Activated CD4-positive, alpha-beta memory T cell treated with anti-CD3 and anti-CD28 coated beads for 36 hours (primary cell): ENCODE results near the gene TOM1L2. TPM values are rescaled to one million over a fixed set of nuclear protein-coding genes. Genes with fewer than 3 reads are reported as not detected.
"Not testable (repeated sequence)": the region's sequence is repeated elsewhere in the genome, so short reads cannot be mapped to it uniquely, and the experiment has no call there.

Source experiments
- CTCF ChIA-PET: fragments of 350-600 bp; sonication (Branson Sonifier 250); formaldehyde crosslinking; loops from one replicate; lab custom pipeline; 2021; ENCODE audit warnings: antibody characterized with exemption, inconsistent platforms; lab: Charles Lee
- POLR2A ChIA-PET: fragments of 350-600 bp; sonication (Branson Sonifier 250); formaldehyde crosslinking; loops from one replicate; lab custom pipeline; 2021; ENCODE audit warnings: antibody characterized with exemption; lab: Charles Lee
- DNase-seq: peaks from one replicate; pipeline ENCODE4 v3.0.0-alpha.2; 2020
- H3K27ac Mint-ChIP-seq: one replicate; pipeline ENCODE4 v1.8.0; 2021; ENCODE audit warnings: mixed read lengths
- H3K27me3 Mint-ChIP-seq: one replicate; pipeline ENCODE4 v1.8.0; 2021; ENCODE audit warnings: mixed read lengths
- H3K36me3 Mint-ChIP-seq: one replicate; pipeline ENCODE4 v1.8.0; 2021; ENCODE audit warnings: mixed read lengths
- H3K4me1 Mint-ChIP-seq: one replicate; pipeline ENCODE4 v1.8.0; 2021; ENCODE audit warnings: low read depth, mixed read lengths
- H3K4me3 Mint-ChIP-seq: one replicate; pipeline ENCODE4 v1.8.0; 2021; ENCODE audit warnings: mild to moderate bottlenecking, mixed read lengths
- H3K9me3 Mint-ChIP-seq: one replicate; pipeline ENCODE4 v1.8.0; 2021; ENCODE audit warnings: mixed read lengths
- intact Hi-C: fragments of 100-400 bp; cut with micrococcal nuclease; formaldehyde crosslinking; loops from one replicate; pipeline ENCODE4 v1.15.1; 2023
- total RNA-seq, 2 experiments: library from RNA; stranded (reverse); gene quantifications; one replicate each; pipeline ENCODE4 v1.2.3, GENCODE V29; 2021

TOM1L2 gene
- total RNA-seq, 2 experiments from 2014 or later, result 11.1 to 12.7 TPM

GRCh38 chr17:17939941-17940340 lies 32.3 kb downstream of the TOM1L2 start:
- H3K27ac Mint-ChIP-seq, H3K4me3 Mint-ChIP-seq, H3K9me3 Mint-ChIP-seq, H3K27me3 Mint-ChIP-seq, DNase-seq, H3K36me3 Mint-ChIP-seq, intact Hi-C loops: not testable (repeated sequence)
- peaks cover 23% of the 10 kb centered on the region for H3K4me1 Mint-ChIP-seq
- ChIA-PET POLR2A (interaction anchor here (0.6 kb wide), 1 partner anchor 16 kb away, joined by 3 read pairs; no protein-coding TSS in a partner anchor), CTCF (interaction anchor here (1.3 kb wide), 1 partner anchor 326 kb away, joined by 3 read pairs; no protein-coding TSS in a partner anchor)

- DNase-seq, result no peak
- POLR2A ChIA-PET, result no interaction called here
- H3K36me3 Mint-ChIP-seq, result no peaks in the 10 kb centered on the region
- CTCF ChIA-PET, result no interaction called here
- H3K9me3 Mint-ChIP-seq, result no peaks in the 10 kb centered on the region
- H3K27ac Mint-ChIP-seq, result no peak overlapping the region
- no peaks in the 10 kb centered on the region for H3K27me3 Mint-ChIP-seq
- intact Hi-C loops, result no loop called here
- H3K4me3 Mint-ChIP-seq, result no peak overlapping the region
- H3K4me1 Mint-ChIP-seq, result peaks cover 29% of the 10 kb centered on the region
These were observed 33.7 kb downstream of the TOM1L2 start for GRCh38 chr17:17938388-17939107.

- Mint-ChIP-seq H3K27ac (no peak overlapping the region), H3K27me3 (no peaks in the 10 kb centered on the region), H3K36me3 (no peaks in the 10 kb centered on the region), H3K9me3 (no peaks in the 10 kb centered on the region), H3K4me1 (peaks cover 27% of the 10 kb centered on the region), H3K4me3 (no peak overlapping the region)
- DNase-seq, result no peak
- ChIA-PET POLR2A (no interaction called here), CTCF (no interaction called here)
- intact Hi-C loops, result no loop called here
These were observed 34.2 kb downstream of the TOM1L2 start for GRCh38 chr17:17937958-17938357.

- CTCF ChIA-PET, result no interaction called here
- Mint-ChIP-seq H3K27me3 (no peaks in the 10 kb centered on the region), H3K9me3 (no peaks in the 10 kb centered on the region), H3K27ac (no peak overlapping the region), H3K36me3 (no peaks in the 10 kb centered on the region), H3K4me1 (peaks cover 25% of the 10 kb centered on the region), H3K4me3 (no peak overlapping the region)
- intact Hi-C loops, result no loop called here
- no peak for DNase-seq
- POLR2A ChIA-PET, result no interaction called here
These were observed 34.9 kb downstream of the TOM1L2 start for GRCh38 chr17:17937201-17937853.

- no peak for DNase-seq
- Mint-ChIP-seq H3K4me3 (no peak overlapping the region), H3K36me3 (no peaks in the 10 kb centered on the region), H3K9me3 (no peaks in the 10 kb centered on the region), H3K27ac (no peak overlapping the region), H3K27me3 (no peaks in the 10 kb centered on the region), H3K4me1 (peaks cover 25% of the 10 kb centered on the region)
- ChIA-PET POLR2A (interaction anchor here (0.7 to 1.0 kb wide), 2 partner anchors 24 to 94 kb away, joined by 3 read pairs; no protein-coding TSS in a partner anchor), CTCF (interaction anchor here (0.6 kb wide), 1 partner anchor 62 kb away, joined by 3 read pairs; no protein-coding TSS in a partner anchor)
- intact Hi-C loops, result no loop called here
These were observed 36.6 kb downstream of the TOM1L2 start for GRCh38 chr17:17935321-17936271.

- no peak for DNase-seq
- Mint-ChIP-seq H3K4me3 (no peak overlapping the region), H3K27me3 (no peaks in the 10 kb centered on the region), H3K9me3 (no peaks in the 10 kb centered on the region), H3K36me3 (no peaks in the 10 kb centered on the region), H3K4me1 (peaks cover 25% of the 10 kb centered on the region), H3K27ac (no peak overlapping the region)
- CTCF ChIA-PET, result no interaction called here
- POLR2A ChIA-PET, result interaction anchor here (0.7 kb wide), 1 partner anchor 25 kb away, joined by 3 read pairs; no protein-coding TSS in a partner anchor
- intact Hi-C loops, result no loop called here
These were observed 37.4 kb downstream of the TOM1L2 start for GRCh38 chr17:17934806-17935205.

- intact Hi-C loops, result no loop called here
- H3K9me3 Mint-ChIP-seq, result no peaks in the 10 kb centered on the region
- H3K4me1 Mint-ChIP-seq, result peaks cover 25% of the 10 kb centered on the region
- H3K4me3 Mint-ChIP-seq, result no peak overlapping the region
- H3K27ac Mint-ChIP-seq, result no peak overlapping the region
- H3K36me3 Mint-ChIP-seq, result no peaks in the 10 kb centered on the region
- H3K27me3 Mint-ChIP-seq, result no peaks in the 10 kb centered on the region
- DNase-seq, result no peak
- ChIA-PET CTCF (no interaction called here), POLR2A (no interaction called here)
These were observed 38.0 kb downstream of the TOM1L2 start for GRCh38 chr17:17934214-17934613.

- ChIA-PET POLR2A (no interaction called here), CTCF (no interaction called here)
- Mint-ChIP-seq H3K27me3 (no peaks in the 10 kb centered on the region), H3K4me1 (peaks cover 25% of the 10 kb centered on the region), H3K4me3 (no peak overlapping the region), H3K36me3 (no peaks in the 10 kb centered on the region), H3K9me3 (no peaks in the 10 kb centered on the region), H3K27ac (no peak overlapping the region)
- intact Hi-C loops, result no loop called here
- DNase-seq, result no peak
These were observed 38.4 kb downstream of the TOM1L2 start for GRCh38 chr17:17933775-17934174.

GRCh38 chr17:17931159-17931558 lies 41.0 kb downstream of the TOM1L2 start:
- POLR2A ChIA-PET, result no interaction called here
- intact Hi-C loops, result no loop called here
- Mint-ChIP-seq H3K4me3 (no peak overlapping the region), H3K27me3 (no peaks in the 10 kb centered on the region), H3K9me3 (no peaks in the 10 kb centered on the region), H3K36me3 (no peaks in the 10 kb centered on the region), H3K4me1 (peaks cover 25% of the 10 kb centered on the region), H3K27ac (no peak overlapping the region)
- CTCF ChIA-PET, result interaction anchor here (2.0 kb wide), 1 partner anchor 12 kb away, joined by 8 read pairs; no protein-coding TSS in a partner anchor
- no peak for DNase-seq

- ChIA-PET POLR2A (no interaction called here), CTCF (no interaction called here)
- no peak overlapping the region for H3K4me3 Mint-ChIP-seq
- no peaks in the 10 kb centered on the region for H3K36me3 Mint-ChIP-seq
- H3K27me3 Mint-ChIP-seq, result no peaks in the 10 kb centered on the region
- no peak overlapping the region for H3K27ac Mint-ChIP-seq
- H3K9me3 Mint-ChIP-seq, result no peaks in the 10 kb centered on the region
- no peak for DNase-seq
- peaks cover 20% of the 10 kb centered on the region for H3K4me1 Mint-ChIP-seq
- intact Hi-C loops, result no loop called here
These were observed 41.5 kb downstream of the TOM1L2 start for GRCh38 chr17:17930674-17931073.

GRCh38 chr17:17929655-17930380 lies 42.4 kb downstream of the TOM1L2 start:
- CTCF ChIA-PET, result interaction anchor here (0.5 to 1.2 kb wide), 2 partner anchors 39 to 105 kb away, joined by 3 read pairs; no protein-coding TSS in a partner anchor
- Mint-ChIP-seq H3K36me3 (no peaks in the 10 kb centered on the region), H3K27ac (no peak overlapping the region), H3K27me3 (no peaks in the 10 kb centered on the region), H3K9me3 (no peaks in the 10 kb centered on the region), H3K4me1 (peaks cover 11% of the 10 kb centered on the region), H3K4me3 (no peak overlapping the region)
- no peak for DNase-seq
- intact Hi-C loops, result no loop called here
- POLR2A ChIA-PET, result no interaction called here
